Testis (tissue), 3 donors: Measurements from ENCODE around the gene CSTB. TPM values are rescaled to one million over a fixed set of nuclear protein-coding genes. Genes with fewer than 3 reads are reported as not detected.

Source experiments
- DNase-seq: peaks from one replicate; pipeline ENCODE4 v3.0.0-alpha.2; 2019
- H3K27ac ChIP-seq, 2 donors: fragments of 200-600 bp; sonication (generic); one replicate each; pipeline ENCODE4 v1.5.1; 2019
- H3K27me3 ChIP-seq: fragments of 200-600 bp; sonication (generic); one replicate; pipeline ENCODE4 v1.5.1; 2019
- H3K36me3 ChIP-seq: fragments of 200-600 bp; sonication (generic); one replicate; pipeline ENCODE4 v1.5.1; 2017; ENCODE audit warnings: low read depth; ENCODE audit errors: missing control alignments
- H3K4me1 ChIP-seq: fragments of 200-600 bp; sonication (generic); one replicate; pipeline ENCODE4 v1.5.1; 2019
- H3K4me3 ChIP-seq, 2 donors: fragments of 200-600 bp; sonication (generic); one replicate each; pipeline ENCODE4 v1.5.1; 2017 to 2019
- H3K9me3 ChIP-seq: fragments of 200-600 bp; sonication (generic); one replicate; pipeline ENCODE4 v1.5.1; 2017
- POLR2A ChIP-seq: fragments of 450-650 bp; IDR thresholded peaks from one replicate; pipeline ENCODE4 v1.6.1; 2017; ENCODE audit warnings: antibody characterized with exemption, mild to moderate bottlenecking, moderate library complexity
- WGBS, 2 donors: methylation state at CpG; one replicate each; pipeline ENCODE4 v1.1.5; 2018; 5-methylcytosine and 5-hydroxymethylcytosine counted together
- intact Hi-C: fragments of 100-400 bp; cut with DNase I; formaldehyde crosslinking; loops from one replicate; pipeline ENCODE4 v1.15.1; 2023; ENCODE audit warnings: low total_unique reads
- polyA plus RNA-seq: library from polyadenylated mRNA; stranded (reverse); fragments of 350-450 nt; fragmentation: Illumina TruSeq; extraction: RNeasy Lipid Tissue Mini Kit (QIAGEN cat#74804); gene quantifications from one replicate; pipeline ENCODE4 v1.2.3, GENCODE V29; 2014; ENCODE audit warnings: low read depth, low replicate concordance; ENCODE audit not compliant: insufficient read depth
- total RNA-seq, 2 donors: library from RNA; depleted of rRNA; stranded (reverse); fragments of >200 nt; gene quantifications; one replicate each; pipeline ENCODE4 v1.2.3, GENCODE V29; 2016
- TF ChIP-seq, protein P1 (sequence below), 3 experiments: fragments of 450-650 bp in 2 of 3; fragments of 200-600 bp in 1 of 3; sonication (generic) in 1 of 3; IDR thresholded peaks; one replicate each; pipeline ENCODE4 v1.5.1; 2016 to 2019; ENCODE audit warnings: antibody characterized with exemption in 3 of 3, mild to moderate bottlenecking in 2 of 3, moderate library complexity in 1 of 3

CSTB gene
- total and polyA plus RNA-seq, 3 donors from 2014 or later, result 23.9 to 49.5 (median 31.0) TPM

DNA sequence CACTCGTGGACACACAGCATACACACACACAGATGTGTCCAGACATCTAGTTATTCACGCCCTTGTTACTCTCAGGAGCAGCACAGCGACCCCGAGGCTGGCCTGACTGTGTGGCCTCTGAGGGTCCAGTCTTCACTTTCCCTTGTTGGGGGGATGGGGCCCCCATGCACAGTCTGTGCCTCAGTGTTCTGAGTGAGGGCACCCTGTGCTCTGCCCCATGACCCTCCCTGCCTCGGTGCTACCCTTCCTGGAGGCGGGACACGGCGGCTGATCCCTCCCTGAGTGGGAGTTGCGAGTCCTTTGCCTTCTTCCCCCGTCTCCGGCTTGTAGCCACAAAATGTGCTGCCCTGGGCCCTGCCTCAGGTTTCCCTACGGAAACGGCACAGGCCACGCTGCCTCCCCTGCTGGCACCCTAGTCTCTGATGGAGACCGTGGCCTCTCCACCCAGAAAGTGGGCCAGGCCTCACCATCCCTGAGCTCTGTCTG is 8.6 kb downstream of the CSTB start:
- intact Hi-C loops, result no loop called here
- Histone ChIP-seq H3K4me1 (peaks cover 8% of the 10 kb centered on the region), H3K27me3 (no peaks in the 10 kb centered on the region), H3K4me3 (no peak overlapping the region), H3K9me3 (no peaks in the 10 kb centered on the region), H3K36me3 (no peaks in the 10 kb centered on the region), H3K27ac (no peak overlapping the region)
- 69 to 80% methylated on average over 1 to 15 of the region's 15 CpGs for WGBS, 2 donors
- no peak for TF ChIP-seq POLR2A
- TF ChIP-seq, protein P1, sequence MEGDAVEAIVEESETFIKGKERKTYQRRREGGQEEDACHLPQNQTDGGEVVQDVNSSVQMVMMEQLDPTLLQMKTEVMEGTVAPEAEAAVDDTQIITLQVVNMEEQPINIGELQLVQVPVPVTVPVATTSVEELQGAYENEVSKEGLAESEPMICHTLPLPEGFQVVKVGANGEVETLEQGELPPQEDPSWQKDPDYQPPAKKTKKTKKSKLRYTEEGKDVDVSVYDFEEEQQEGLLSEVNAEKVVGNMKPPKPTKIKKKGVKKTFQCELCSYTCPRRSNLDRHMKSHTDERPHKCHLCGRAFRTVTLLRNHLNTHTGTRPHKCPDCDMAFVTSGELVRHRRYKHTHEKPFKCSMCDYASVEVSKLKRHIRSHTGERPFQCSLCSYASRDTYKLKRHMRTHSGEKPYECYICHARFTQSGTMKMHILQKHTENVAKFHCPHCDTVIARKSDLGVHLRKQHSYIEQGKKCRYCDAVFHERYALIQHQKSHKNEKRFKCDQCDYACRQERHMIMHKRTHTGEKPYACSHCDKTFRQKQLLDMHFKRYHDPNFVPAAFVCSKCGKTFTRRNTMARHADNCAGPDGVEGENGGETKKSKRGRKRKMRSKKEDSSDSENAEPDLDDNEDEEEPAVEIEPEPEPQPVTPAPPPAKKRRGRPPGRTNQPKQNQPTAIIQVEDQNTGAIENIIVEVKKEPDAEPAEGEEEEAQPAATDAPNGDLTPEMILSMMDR (IDR thresholded peaks at IDR 0.05), result no peak
- no peak for DNase-seq

DNA sequence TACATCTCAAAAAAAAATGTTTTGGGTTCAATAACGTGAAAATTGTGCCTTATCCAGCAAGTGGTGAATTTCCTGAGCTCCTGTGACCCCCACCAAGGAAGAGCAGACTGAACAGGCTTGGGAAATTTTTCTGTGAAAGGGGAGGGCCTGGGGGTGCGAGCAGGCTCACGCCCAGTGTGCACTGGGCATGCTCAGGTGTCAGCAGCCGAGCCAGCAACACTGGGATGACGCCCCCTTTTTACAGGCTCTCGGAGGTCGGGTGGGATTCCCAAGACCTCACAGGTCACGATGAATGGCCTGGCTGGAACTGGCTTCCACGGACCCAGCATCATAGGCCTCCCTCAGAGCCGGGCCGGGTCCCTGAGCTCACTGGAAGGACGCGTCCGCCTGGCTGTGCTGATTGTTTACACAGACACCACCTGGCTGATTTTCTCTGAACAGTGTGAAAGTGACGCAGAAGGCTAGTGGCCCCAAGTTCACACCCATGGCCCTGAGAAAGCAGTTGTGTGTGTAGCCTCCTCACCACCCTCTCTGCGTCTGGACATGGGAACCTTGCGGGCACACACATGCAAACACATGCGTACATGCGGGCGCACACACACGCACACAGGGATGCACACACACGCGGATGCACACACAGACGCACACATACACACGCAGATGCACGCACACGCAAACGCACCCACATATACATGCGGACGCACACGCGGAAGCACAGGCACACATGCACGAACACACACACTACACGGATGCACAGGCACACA is 9.2 kb downstream of the CSTB start:
- DNase-seq, result no peak
- 81 to 85% methylated on average over 23 to 34 of the region's 34 CpGs for WGBS, 2 donors

DNA sequence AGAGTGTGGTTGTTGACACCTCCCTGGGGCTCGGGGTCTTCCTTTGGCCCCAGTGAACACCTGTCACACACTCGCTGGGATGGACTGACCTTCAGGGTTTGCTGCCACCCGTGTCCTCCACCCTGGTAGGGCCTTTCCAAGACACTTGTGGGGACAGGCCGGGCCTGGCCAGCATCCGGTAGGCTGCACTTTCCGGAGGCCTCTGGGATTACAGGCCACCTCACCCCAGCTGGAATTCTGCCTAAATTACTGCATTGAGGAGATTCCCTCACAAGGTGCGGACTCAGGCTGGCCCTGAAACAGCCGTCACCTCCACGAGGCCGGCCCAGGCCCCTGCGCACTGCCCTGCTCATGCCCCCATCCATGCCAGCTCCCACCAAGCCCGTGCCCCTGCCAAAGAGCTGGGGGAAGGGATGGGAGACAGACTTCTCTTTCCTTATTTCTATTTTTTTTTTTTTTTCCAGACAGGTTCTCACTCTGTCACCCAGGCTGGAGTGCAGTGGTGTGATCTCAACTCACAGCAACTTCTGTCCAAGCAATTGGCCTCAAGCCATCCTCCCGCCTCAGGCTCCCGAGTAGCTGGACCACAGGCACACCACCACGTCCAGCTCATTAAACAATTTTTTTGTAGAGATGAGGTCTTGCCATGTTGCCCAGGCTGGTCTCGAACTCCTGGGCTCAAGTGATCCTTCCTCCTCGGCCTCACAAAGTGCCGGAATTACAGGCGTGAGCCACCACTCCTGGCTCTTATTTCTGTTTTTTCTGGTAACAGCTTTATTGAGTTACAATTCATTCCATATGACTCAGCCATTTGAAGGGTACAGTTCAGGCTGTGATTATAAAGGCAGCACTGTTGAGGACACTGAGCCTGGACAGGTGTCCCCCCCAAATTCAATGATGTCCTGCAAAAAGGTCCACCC is 11.3 kb downstream of the CSTB start:
- Histone ChIP-seq H3K9me3 (no peaks in the 10 kb centered on the region), H3K4me1 (peaks cover 8% of the 10 kb centered on the region), H3K36me3 (no peaks in the 10 kb centered on the region), H3K27me3 (no peaks in the 10 kb centered on the region), H3K4me3 (no peak overlapping the region), H3K27ac (no peak overlapping the region)
- intact Hi-C loops, result no loop called here
- no peak for DNase-seq
- WGBS, 2 donors, result 75 to 81% methylated on average over 18 to 19 of the region's 19 CpGs
- TF ChIP-seq, protein P1 (IDR thresholded peaks at IDR 0.05), result no peak
- TF ChIP-seq POLR2A, result no peak

More for the DNA sequence above, 9.2 kb downstream of the CSTB start:
- H3K36me3 ChIP-seq, result no peaks in the 10 kb centered on the region
- TF ChIP-seq, protein P1 (IDR thresholded peaks at IDR 0.05), result no peak
- TF ChIP-seq POLR2A, result no peak
- H3K4me3 ChIP-seq, result no peak overlapping the region
- no peak overlapping the region for H3K27ac ChIP-seq
- H3K27me3 ChIP-seq, result no peaks in the 10 kb centered on the region
- H3K4me1 ChIP-seq, result peaks cover 8% of the 10 kb centered on the region
- intact Hi-C loops, result no loop called here
- no peaks in the 10 kb centered on the region for H3K9me3 ChIP-seq

DNA sequence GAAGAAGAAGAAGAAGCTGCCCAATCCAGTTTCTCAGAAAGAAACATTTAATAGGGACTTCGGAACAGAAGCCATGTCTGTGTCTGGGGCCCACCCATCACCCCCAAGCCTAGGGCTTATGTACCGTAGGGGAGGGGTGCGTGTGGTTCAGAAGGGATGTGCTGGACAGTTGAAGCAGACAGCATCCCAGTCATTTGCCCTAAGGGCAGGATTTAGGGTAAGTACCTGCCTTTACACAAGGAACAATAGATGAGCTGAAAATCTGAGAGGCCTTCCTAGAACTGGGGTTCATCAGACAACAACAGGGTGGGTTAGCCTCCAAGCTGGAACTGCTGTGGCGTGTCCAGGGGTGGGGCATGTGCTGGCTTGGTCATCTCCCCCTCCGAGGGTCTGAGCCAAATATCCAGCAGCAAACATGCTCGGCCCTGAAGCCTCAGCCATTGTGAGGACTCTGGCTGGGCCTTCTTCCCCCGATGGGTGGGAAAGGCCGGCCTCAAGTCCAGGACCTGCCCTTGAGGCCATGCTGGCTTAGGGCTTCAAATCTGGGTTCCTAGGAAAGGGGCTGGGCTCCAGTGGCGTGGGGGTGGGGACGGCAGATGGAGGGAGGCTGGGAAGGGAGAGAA is 12.1 kb downstream of the CSTB start:
- peaks cover 11% of the 10 kb centered on the region for H3K4me1 ChIP-seq
- no peak for TF ChIP-seq POLR2A
- TF ChIP-seq, protein P1 (IDR thresholded peaks at IDR 0.05), result no peak

More for the DNA sequence above, 12.1 kb downstream of the CSTB start:
- Histone ChIP-seq H3K27ac (no peak overlapping the region), H3K27me3 (no peaks in the 10 kb centered on the region), H3K9me3 (no peaks in the 10 kb centered on the region), H3K36me3 (no peaks in the 10 kb centered on the region), H3K4me3 (no peak overlapping the region)
- 83 to 87% methylated on average over 8 to 10 of the region's 10 CpGs for WGBS, 2 donors
- intact Hi-C loops, result no loop called here
- no peak for DNase-seq
